Activated CD8-positive, alpha-beta T cell treated with anti-CD3 and anti-CD28 coated beads, Interleukin-2, amount 10 ng/mL, durations not matched to agents 7 days and 5 days (primary cell): ENCODE data around the gene GSE1. TPM values are rescaled to one million over a fixed set of nuclear protein-coding genes. Genes with fewer than 3 reads are reported as not detected.

Experiments
- ATAC-seq: fragments of 150-1000 bp; cut with Tn5 transposase; one replicate; pipeline ENCODE4 v1.10.0; 2021; ENCODE audit warnings: moderate library complexity
- CTCF ChIA-PET: fragments of 350-600 bp; sonication (Branson Sonifier 250); formaldehyde crosslinking; loops from one replicate; lab custom pipeline; 2021; ENCODE audit warnings: antibody characterized with exemption; lab: Charles Lee
- POLR2A ChIA-PET: fragments of 350-600 bp; sonication (Branson Sonifier 250); formaldehyde crosslinking; loops from one replicate; lab custom pipeline; 2021; ENCODE audit warnings: antibody characterized with exemption; lab: Charles Lee
- DNase-seq: peaks from one replicate; pipeline ENCODE4 v3.0.0-alpha.2; 2020
- H3K27ac Mint-ChIP-seq: one replicate; pipeline ENCODE4 v1.8.0; 2021; ENCODE audit warnings: mild to moderate bottlenecking, mixed read lengths
- H3K27me3 Mint-ChIP-seq: one replicate; pipeline ENCODE4 v1.8.0; 2021; ENCODE audit warnings: low read depth, mixed read lengths
- H3K36me3 Mint-ChIP-seq: one replicate; pipeline ENCODE4 v1.8.0; 2021; ENCODE audit warnings: low read depth, mixed read lengths
- H3K4me1 Mint-ChIP-seq: one replicate; pipeline ENCODE4 v1.8.0; 2021; ENCODE audit warnings: low read depth, mixed read lengths
- H3K4me3 Mint-ChIP-seq: one replicate; pipeline ENCODE4 v1.8.0; 2021; ENCODE audit warnings: mild to moderate bottlenecking, mixed read lengths
- H3K9me3 Mint-ChIP-seq: one replicate; pipeline ENCODE4 v1.8.0; 2022; ENCODE audit warnings: mixed read lengths; ENCODE audit not compliant: insufficient read depth
- total RNA-seq, 2 experiments: library from RNA; stranded (reverse); gene quantifications; one replicate each; pipeline ENCODE4 v1.2.3, GENCODE V29; 2021

Gene GSE1
- total RNA-seq, 2 experiments from 2014 or later = 48.9 to 51.4 TPM

GRCh38 chr16:85711982-85712587 is 99.0 kb downstream of the GSE1 start:
- no peak for DNase-seq
- Mint-ChIP-seq H3K36me3 (no peaks in the 10 kb centered on the region), H3K9me3 (peaks cover 5% of the 10 kb centered on the region), H3K4me3 (no peak overlapping the region), H3K4me1 (peaks cover 6% of the 10 kb centered on the region), H3K27me3 (peaks cover 10% of the 10 kb centered on the region), H3K27ac (no peak overlapping the region)
- POLR2A ChIA-PET = no interaction called here
- ATAC-seq = no peak
- CTCF ChIA-PET = no interaction called here

- H3K27ac Mint-ChIP-seq = no peak overlapping the region
- H3K9me3 Mint-ChIP-seq = peaks cover 5% of the 10 kb centered on the region
- POLR2A ChIA-PET = no interaction called here
- H3K27me3 Mint-ChIP-seq = peaks cover 10% of the 10 kb centered on the region
- no peak overlapping the region for H3K4me3 Mint-ChIP-seq
- CTCF ChIA-PET = no interaction called here
- no peak for DNase-seq
- H3K4me1 Mint-ChIP-seq = peaks cover 6% of the 10 kb centered on the region
- no peak for ATAC-seq
- H3K36me3 Mint-ChIP-seq = no peaks in the 10 kb centered on the region
These were observed 99.7 kb downstream of the GSE1 start for GRCh38 chr16:85712801-85713200.

GRCh38 chr16:85715169-85716021 is 102.3 kb downstream of the GSE1 start:
- peak; percentile 40 for ATAC-seq
- no peak overlapping the region for H3K27ac Mint-ChIP-seq
- ChIA-PET POLR2A (no interaction called here), CTCF (interaction anchor here (1.0 to 2.9 kb wide), 4 partner anchors 20 to 99 kb away, joined by 3 to 14 read pairs (median 6); no protein-coding TSS in a partner anchor)
- H3K4me3 Mint-ChIP-seq = no peak overlapping the region
- peaks cover 10% of the 10 kb centered on the region for H3K27me3 Mint-ChIP-seq
- H3K9me3 Mint-ChIP-seq = peaks cover 5% of the 10 kb centered on the region
- DNase-seq = peak; percentile 23
- H3K4me1 Mint-ChIP-seq = peaks cover 6% of the 10 kb centered on the region
- H3K36me3 Mint-ChIP-seq = no peaks in the 10 kb centered on the region

GRCh38 chr16:85716022-85716679 is 103.0 kb downstream of the GSE1 start:
- POLR2A ChIA-PET = no interaction called here
- no peaks in the 10 kb centered on the region for H3K36me3 Mint-ChIP-seq

GRCh38 chr16:85716680-85717038 is 103.5 kb downstream of the GSE1 start:
- H3K9me3 Mint-ChIP-seq = peaks cover 5% of the 10 kb centered on the region
- no peak overlapping the region for H3K27ac Mint-ChIP-seq
- DNase-seq (no peak), ATAC-seq (no peak)
- no peaks in the 10 kb centered on the region for H3K36me3 Mint-ChIP-seq
- H3K4me3 Mint-ChIP-seq = no peak overlapping the region
- H3K4me1 Mint-ChIP-seq = peaks cover 6% of the 10 kb centered on the region
- CTCF ChIA-PET = interaction anchor here (1.0 to 2.9 kb wide), 6 partner anchors 13 to 296 kb away, joined by 3 to 14 read pairs (median 4); no protein-coding TSS in a partner anchor
- POLR2A ChIA-PET = no interaction called here
- peaks cover 10% of the 10 kb centered on the region for H3K27me3 Mint-ChIP-seq

More at GRCh38 chr16:85716022-85716679, 103.0 kb downstream of the GSE1 start:
- H3K27ac Mint-ChIP-seq = no peak overlapping the region
- ATAC-seq (no peak), DNase-seq (no peak)
- peaks cover 6% of the 10 kb centered on the region for H3K4me1 Mint-ChIP-seq
- peaks cover 5% of the 10 kb centered on the region for H3K9me3 Mint-ChIP-seq
- CTCF ChIA-PET = interaction anchor here (1.0 to 2.9 kb wide), 6 partner anchors 13 to 100 kb away, joined by 3 to 14 read pairs (median 6); no protein-coding TSS in a partner anchor
- peaks cover 10% of the 10 kb centered on the region for H3K27me3 Mint-ChIP-seq
- H3K4me3 Mint-ChIP-seq = no peak overlapping the region

- no peaks in the 10 kb centered on the region for H3K9me3 Mint-ChIP-seq
- CTCF ChIA-PET = interaction anchor here (0.7 to 2.9 kb wide), 14 partner anchors 9 to 297 kb away, joined by 3 to 14 read pairs (median 3); no protein-coding TSS in a partner anchor
- no peak overlapping the region for H3K4me3 Mint-ChIP-seq
- ATAC-seq (peak; percentile 55), DNase-seq (peak; percentile 77)
- H3K4me1 Mint-ChIP-seq = peaks cover 6% of the 10 kb centered on the region
- H3K27me3 Mint-ChIP-seq = peaks cover 10% of the 10 kb centered on the region
- POLR2A ChIA-PET = no interaction called here
- no peaks in the 10 kb centered on the region for H3K36me3 Mint-ChIP-seq
- H3K27ac Mint-ChIP-seq = no peak overlapping the region
These were observed 104.5 kb downstream of the GSE1 start for GRCh38 chr16:85717393-85718152.

- ATAC-seq (no peak), DNase-seq (no peak)
- Mint-ChIP-seq H3K4me1 (peaks cover 6% of the 10 kb centered on the region), H3K4me3 (no peak overlapping the region), H3K27ac (no peak overlapping the region), H3K9me3 (no peaks in the 10 kb centered on the region), H3K27me3 (peaks cover 10% of the 10 kb centered on the region), H3K36me3 (no peaks in the 10 kb centered on the region)
- CTCF ChIA-PET = interaction anchor here (0.8 to 2.3 kb wide), 10 partner anchors 8 to 290 kb away, joined by 3 to 10 read pairs (median 4); no protein-coding TSS in a partner anchor
- POLR2A ChIA-PET = no interaction called here
These were observed 105.0 kb downstream of the GSE1 start for GRCh38 chr16:85718153-85718477.

- Mint-ChIP-seq H3K9me3 (no peaks in the 10 kb centered on the region), H3K36me3 (no peaks in the 10 kb centered on the region), H3K4me1 (peaks cover 6% of the 10 kb centered on the region), H3K27me3 (peaks cover 10% of the 10 kb centered on the region), H3K4me3 (no peak overlapping the region), H3K27ac (no peak overlapping the region)
- DNase-seq (peak; percentile 26), ATAC-seq (no peak)
- POLR2A ChIA-PET = no interaction called here
- CTCF ChIA-PET = interaction anchor here (0.6 to 2.3 kb wide), 8 partner anchors 11 to 297 kb away, joined by 3 to 7 read pairs (median 3); no protein-coding TSS in a partner anchor
These were observed 105.6 kb downstream of the GSE1 start for GRCh38 chr16:85718682-85719081.

- no peak overlapping the region for H3K4me3 Mint-ChIP-seq
- CTCF ChIA-PET = interaction anchor here (1.1 to 2.3 kb wide), 3 partner anchors 10 to 298 kb away, joined by 3 to 7 read pairs (median 5); no protein-coding TSS in a partner anchor
- no peaks in the 10 kb centered on the region for H3K9me3 Mint-ChIP-seq
- peaks cover 13% of the 10 kb centered on the region for H3K27me3 Mint-ChIP-seq
- peaks cover 6% of the 10 kb centered on the region for H3K4me1 Mint-ChIP-seq
- no peak for DNase-seq
- no peak for ATAC-seq
- POLR2A ChIA-PET = no interaction called here
- H3K36me3 Mint-ChIP-seq = no peaks in the 10 kb centered on the region
- no peak overlapping the region for H3K27ac Mint-ChIP-seq
These were observed 106.6 kb downstream of the GSE1 start for GRCh38 chr16:85719605-85720301.

GRCh38 chr16:85720302-85720637 is 107.1 kb downstream of the GSE1 start:
- ChIA-PET POLR2A (no interaction called here), CTCF (interaction anchor here (2.3 kb wide), 1 partner anchor 9 kb away, joined by 7 read pairs; no protein-coding TSS in a partner anchor)
- no peaks in the 10 kb centered on the region for H3K9me3 Mint-ChIP-seq
- H3K4me3 Mint-ChIP-seq = no peak overlapping the region
- peaks cover 13% of the 10 kb centered on the region for H3K27me3 Mint-ChIP-seq
- no peaks in the 10 kb centered on the region for H3K36me3 Mint-ChIP-seq
- peaks cover 6% of the 10 kb centered on the region for H3K4me1 Mint-ChIP-seq
- DNase-seq = no peak
- no peak overlapping the region for H3K27ac Mint-ChIP-seq
- ATAC-seq = no peak
